HG02981 (cell line): ENCODE results near the gene SHC4.
"Not testable (repeated sequence)": the region's sequence is repeated elsewhere in the genome, so short reads cannot be mapped to it uniquely, and the experiment has no call there.

Experiments
- ATAC-seq: cut with Tn5 transposase; IDR thresholded peaks from one replicate; pipeline ENCODE4 v1.9.1; 2021; ENCODE audit warnings: mild to moderate bottlenecking, moderate library complexity; ENCODE audit not compliant: unreplicated experiment

The SHC4 gene

GRCh38 chr15:48802867-48803266 lies 160.9 kb downstream of the SHC4 start:
- ATAC-seq, result no peak

GRCh38 chr15:48802257-48802656 lies 161.5 kb downstream of the SHC4 start:
- no peak for ATAC-seq

GRCh38 chr15:48800811-48801455 lies 162.8 kb downstream of the SHC4 start:
- ATAC-seq, result no peak

- ATAC-seq, result no peak
Measured at GRCh38 chr15:48800245-48800644, 163.5 kb downstream of the SHC4 start.

GRCh38 chr15:48798319-48798718 lies 165.4 kb downstream of the SHC4 start:
- ATAC-seq, result no peak

- peak; percentile 56 for ATAC-seq
Measured at GRCh38 chr15:48796930-48797329, 166.8 kb downstream of the SHC4 start.

- ATAC-seq, result no peak
Measured at GRCh38 chr15:48796521-48796920, 167.2 kb downstream of the SHC4 start.

- no peak for ATAC-seq
Measured at GRCh38 chr15:48795901-48796300, 167.8 kb downstream of the SHC4 start.

GRCh38 chr15:48794697-48795134 lies 169.0 kb downstream of the SHC4 start:
- peak; percentile 80 for ATAC-seq

- ATAC-seq, result no peak
Measured at GRCh38 chr15:48792408-48792807, 171.3 kb downstream of the SHC4 start.

GRCh38 chr15:48790466-48791115 lies 173.1 kb downstream of the SHC4 start:
- ATAC-seq, result not testable (repeated sequence)

GRCh38 chr15:48785712-48786111 lies 178.0 kb downstream of the SHC4 start:
- no peak for ATAC-seq

GRCh38 chr15:48785195-48785594 lies 178.5 kb downstream of the SHC4 start:
- no peak for ATAC-seq

GRCh38 chr15:48784756-48785155 lies 179.0 kb downstream of the SHC4 start:
- ATAC-seq, result no peak

GRCh38 chr15:48782911-48783310 lies 180.8 kb downstream of the SHC4 start:
- ATAC-seq, result no peak

GRCh38 chr15:48781481-48782081 lies 182.1 kb downstream of the SHC4 start:
- no peak for ATAC-seq

GRCh38 chr15:48781017-48781416 lies 182.7 kb downstream of the SHC4 start:
- ATAC-seq, result no peak

GRCh38 chr15:48778331-48778730 lies 185.4 kb downstream of the SHC4 start:
- ATAC-seq, result no peak

GRCh38 chr15:48777645-48778330 lies 185.9 kb downstream of the SHC4 start:
- ATAC-seq, result no peak

- no peak for ATAC-seq
Measured at GRCh38 chr15:48775546-48775945, 188.2 kb downstream of the SHC4 start.

GRCh38 chr15:48774484-48774883 lies 189.2 kb downstream of the SHC4 start:
- ATAC-seq, result no peak
